ENCODE data around the gene PRRG4. TPM values are rescaled to one million over a fixed set of nuclear protein-coding genes. Genes with fewer than 3 reads are reported as not detected.

The PRRG4 gene
- total and polyA plus RNA-seq, 2 of the 4 experiments (the other 2 are of a cell fraction), result not detected

DNA sequence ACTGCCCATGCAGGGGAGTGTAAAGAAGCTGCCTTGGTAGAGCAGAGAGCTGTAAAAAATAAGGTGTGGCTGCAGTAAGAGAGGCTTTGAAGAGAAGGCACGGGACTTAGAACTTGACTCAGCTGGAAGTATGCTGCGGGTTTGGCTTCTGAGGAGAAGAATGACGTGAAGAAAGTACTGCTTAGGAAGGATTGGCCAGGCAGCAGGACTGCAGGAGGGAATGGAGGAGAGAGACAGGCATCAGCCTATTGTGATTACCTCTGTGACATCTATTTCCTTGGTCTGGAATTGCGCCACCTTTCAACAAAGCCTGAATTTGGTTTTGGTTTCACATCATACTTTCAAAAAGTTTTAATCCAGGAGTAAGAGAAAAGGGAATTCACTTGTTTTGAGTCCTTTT lies 22.5 kb downstream of the PRRG4 start:
- H4K20me1 ChIP-seq (ENCODE audit: insufficient read depth, low read length), result no peaks in the 10 kb centered on the region
- H3K9ac ChIP-seq (ENCODE audit: low read depth, low read length), result no peak overlapping the region
- no peak overlapping the region for H2BK20ac ChIP-seq (ENCODE audit: low read depth, low read length)
- BruUV-seq (replicated peaks), result no TSS peak
- 54% methylated on average over 3 of the region's 4 CpGs; no CpG with 5 or more reads in 1 of the 2 experiments for WGBS, 2 experiments (ENCODE audit: extremely low coverage in 2 of 2, insufficient read length in 1 of 2)
- H2BK5ac ChIP-seq (ENCODE audit: low read depth, low read length, poor library complexity, severe bottlenecking), result no peak overlapping the region
- ChIA-PET CTCF (interaction anchor here (0.5 kb wide), 1 partner anchor 11 kb away, joined by 3 read pairs; no protein-coding TSS in a partner anchor), POLR2A (ENCODE audit: unreplicated experiment) (no interaction called here)
- H3K4me1 ChIP-seq (ENCODE audit: control insufficient read depth, insufficient read depth, low read length), result no peaks in the 10 kb centered on the region
- no peak overlapping the region for H3K14ac ChIP-seq (replicated peaks; ENCODE audit: low read depth, low read length)
- H3K4ac ChIP-seq (ENCODE audit: low read depth, low read length), result no peak overlapping the region
- no peak overlapping the region for H4K5ac ChIP-seq (ENCODE audit: low read depth, low read length)
- no peak overlapping the region for H2AK5ac ChIP-seq (ENCODE audit: low read depth, low read length)
- peak overlapping the region; percentile 72; the same call in 1 of the 2 replicates for H3K4me2 ChIP-seq (ENCODE audit: low read depth, low read length)
- dilution Hi-C loops (cut with HindIII; ENCODE audit: low sequenced_read_pairs, unreplicated experiment) (no loop called here), in situ Hi-C loops (cut with MboI; ENCODE audit: low sequenced_read_pairs) (no loop called here), intact Hi-C loops (cut with micrococcal nuclease) (no loop called here)
- no peaks in the 10 kb centered on the region for H3K9me3 ChIP-seq (ENCODE audit: control insufficient read depth, insufficient read depth, low read length)
- peaks cover 3% of the 10 kb centered on the region for H3K27me3 ChIP-seq (ENCODE audit: control insufficient read depth, insufficient read depth, low read length)
- no peak overlapping the region for H3K4me3 ChIP-seq (ENCODE audit: insufficient read depth, low read depth, low read length)
- H3K18ac ChIP-seq (ENCODE audit: low read depth, low read length), result no peak overlapping the region
- DNase-seq (peak; percentile 16), ATAC-seq (ENCODE audit: low read depth) (no peak)
- no peak overlapping the region for H2AFZ ChIP-seq (replicated peaks; ENCODE audit: low read length, poor library complexity)
- H2AK9ac ChIP-seq (replicated peaks; ENCODE audit: low read depth, low read length, poor library complexity), result no peak overlapping the region
- no peak overlapping the region for H3K27ac ChIP-seq (ENCODE audit: insufficient read depth, low read length)
- H3K23ac ChIP-seq (ENCODE audit: low read depth, low read length), result no peak overlapping the region
- no peak overlapping the region for H2BK15ac ChIP-seq (ENCODE audit: low read depth, low read length)
- H2BK120ac ChIP-seq (ENCODE audit: low read depth, low read length), result no peak overlapping the region
- H4K91ac ChIP-seq (ENCODE audit: insufficient read depth, low read depth, low read length), result no peak overlapping the region
- H3K9me1 ChIP-seq (ENCODE audit: insufficient read depth, low read length), result no peaks in the 10 kb centered on the region
- no peak overlapping the region for H3K56ac ChIP-seq (ENCODE audit: extremely low read depth, insufficient read depth, low read length)
- no peaks in the 10 kb centered on the region for H3K36me3 ChIP-seq (ENCODE audit: control insufficient read depth, insufficient read depth, low read length)
- no peaks in the 10 kb centered on the region for H3K79me1 ChIP-seq (ENCODE audit: low read depth in 1 of 2, low read length in 2 of 2)
- no peak overlapping the region for H4K8ac ChIP-seq (ENCODE audit: low read depth in 2 of 2, low read length in 2 of 2)
- TF ChIP-seq POLR2A (IDR thresholded peaks at IDR 0.05; ENCODE audit: low read depth, low read length) (no peak), BHLHE40 (IDR thresholded peaks at IDR 0.05; ENCODE audit: low read depth, low read length) (peak; percentile 74; the same call in 1 of the 2 replicates)

All from IMR-90 (cell line).